Femur (tissue), 1 donor: Measurements from ENCODE around the gene PHACTR2.
"Not testable (repeated sequence)": the region's sequence is repeated elsewhere in the genome, so short reads cannot be mapped to it uniquely, and the experiment has no call there.

ENCODE experiments used
- DNase-seq: peaks from one replicate; pipeline ENCODE4 v3.0.0-alpha.2; 2017

The PHACTR2 gene

GRCh38 chr6:143772116-143773086 is 94.6 kb downstream of the PHACTR2 start:
- DNase-seq = no peak

GRCh38 chr6:143773506-143774150 is 95.9 kb downstream of the PHACTR2 start:
- DNase-seq = no peak

DNA sequence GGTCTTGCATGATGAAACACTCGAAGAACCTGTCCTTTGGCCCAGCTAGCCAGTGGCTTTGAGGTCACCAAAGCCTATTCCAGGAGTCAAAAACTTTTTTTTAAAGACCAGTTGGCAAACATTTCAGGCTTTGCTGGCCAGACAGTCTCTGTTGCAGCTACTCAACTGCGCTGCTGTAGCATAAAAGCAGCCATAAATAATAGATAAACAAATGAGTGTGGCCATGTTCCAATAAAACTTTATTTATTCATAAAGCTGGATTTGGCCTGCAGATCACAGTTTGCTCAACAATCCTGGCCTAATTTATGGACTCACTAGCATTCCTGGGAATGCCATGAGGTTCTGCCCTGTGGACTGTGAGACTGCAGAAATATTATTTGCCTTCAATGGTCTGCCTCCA is 96.6 kb downstream of the PHACTR2 start:
- no peak for DNase-seq

DNA sequence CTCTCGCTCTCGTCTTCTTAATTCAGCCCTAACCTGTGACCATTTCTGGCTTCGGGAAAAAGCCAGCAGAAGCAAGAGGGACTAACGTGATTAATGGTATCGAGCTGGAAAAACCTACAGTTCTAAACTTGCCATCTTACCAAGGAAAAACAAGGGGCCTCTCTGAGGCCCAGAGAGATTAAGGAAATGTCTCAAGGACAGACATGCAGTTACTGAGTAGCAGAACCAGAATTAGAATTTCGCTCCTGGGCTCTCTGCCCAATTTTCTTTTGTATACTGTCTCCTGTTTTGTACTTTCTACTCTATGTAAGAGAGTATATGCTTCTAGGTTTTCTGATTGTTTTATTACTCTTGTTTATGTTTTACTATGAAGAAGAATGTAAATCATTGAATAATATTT is 97.6 kb downstream of the PHACTR2 start:
- no peak for DNase-seq

- DNase-seq = no peak
These were observed 101.2 kb downstream of the PHACTR2 start for GRCh38 chr6:143778926-143779325.

DNA sequence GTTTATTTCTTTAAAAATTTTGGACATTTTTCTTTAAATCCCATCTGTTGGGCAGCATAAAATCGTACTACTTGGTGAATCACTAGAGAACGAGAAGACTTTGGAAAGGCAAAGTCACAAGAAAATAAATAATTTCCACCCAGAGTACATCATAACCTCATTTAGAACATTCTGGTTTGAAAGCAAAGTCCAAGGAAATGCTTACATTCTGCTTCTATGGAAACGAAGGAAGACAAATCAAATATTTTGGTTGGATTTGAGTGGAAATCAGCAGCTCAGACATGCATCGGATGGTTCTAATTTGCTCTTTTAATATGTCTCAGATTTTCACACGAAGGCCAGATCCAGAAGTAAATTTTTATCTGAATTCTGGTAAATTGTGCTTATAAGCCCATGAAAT is 104.7 kb downstream of the PHACTR2 start:
- DNase-seq = no peak

DNA sequence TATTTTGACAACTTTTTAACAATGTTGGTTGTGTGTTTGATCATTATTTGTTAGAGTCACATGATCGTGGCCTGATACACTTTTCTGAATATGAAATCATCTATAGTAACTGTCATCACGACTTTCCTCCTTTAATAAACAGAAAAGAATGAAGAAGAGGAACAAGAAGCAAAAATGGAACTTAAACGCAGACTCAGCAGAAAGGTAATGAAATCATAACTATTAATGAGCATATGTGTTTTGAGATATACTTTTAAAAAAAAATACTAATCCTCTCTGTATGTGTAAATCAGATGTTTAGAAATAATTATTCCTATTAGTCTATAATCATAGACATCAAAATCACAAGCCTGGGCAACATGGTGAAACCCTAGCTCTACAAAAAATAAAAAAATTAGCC is 105.3 kb downstream of the PHACTR2 start:
- DNase-seq = no peak

DNA sequence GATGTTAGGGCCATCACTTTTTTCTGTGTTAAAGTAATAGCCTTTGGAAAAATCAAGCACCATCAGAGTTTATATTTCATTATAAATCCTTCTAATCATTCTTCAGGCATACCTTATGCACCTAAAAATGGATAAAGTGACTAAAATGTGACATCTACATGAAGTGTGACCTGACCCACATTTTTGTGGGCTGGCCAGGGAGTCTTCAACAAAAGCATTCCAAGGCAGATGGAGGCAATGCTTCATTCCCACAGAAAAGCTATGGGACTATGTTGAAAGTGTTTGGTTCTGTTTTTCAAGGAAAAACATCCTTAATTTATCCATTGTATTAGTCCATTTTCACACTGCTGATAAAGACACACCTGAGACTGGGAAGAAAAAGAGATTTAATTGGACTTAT is 106.6 kb downstream of the PHACTR2 start:
- no peak for DNase-seq

- DNase-seq = not testable (repeated sequence)
These were observed 108.6 kb downstream of the PHACTR2 start for GRCh38 chr6:143786371-143786770.

DNA sequence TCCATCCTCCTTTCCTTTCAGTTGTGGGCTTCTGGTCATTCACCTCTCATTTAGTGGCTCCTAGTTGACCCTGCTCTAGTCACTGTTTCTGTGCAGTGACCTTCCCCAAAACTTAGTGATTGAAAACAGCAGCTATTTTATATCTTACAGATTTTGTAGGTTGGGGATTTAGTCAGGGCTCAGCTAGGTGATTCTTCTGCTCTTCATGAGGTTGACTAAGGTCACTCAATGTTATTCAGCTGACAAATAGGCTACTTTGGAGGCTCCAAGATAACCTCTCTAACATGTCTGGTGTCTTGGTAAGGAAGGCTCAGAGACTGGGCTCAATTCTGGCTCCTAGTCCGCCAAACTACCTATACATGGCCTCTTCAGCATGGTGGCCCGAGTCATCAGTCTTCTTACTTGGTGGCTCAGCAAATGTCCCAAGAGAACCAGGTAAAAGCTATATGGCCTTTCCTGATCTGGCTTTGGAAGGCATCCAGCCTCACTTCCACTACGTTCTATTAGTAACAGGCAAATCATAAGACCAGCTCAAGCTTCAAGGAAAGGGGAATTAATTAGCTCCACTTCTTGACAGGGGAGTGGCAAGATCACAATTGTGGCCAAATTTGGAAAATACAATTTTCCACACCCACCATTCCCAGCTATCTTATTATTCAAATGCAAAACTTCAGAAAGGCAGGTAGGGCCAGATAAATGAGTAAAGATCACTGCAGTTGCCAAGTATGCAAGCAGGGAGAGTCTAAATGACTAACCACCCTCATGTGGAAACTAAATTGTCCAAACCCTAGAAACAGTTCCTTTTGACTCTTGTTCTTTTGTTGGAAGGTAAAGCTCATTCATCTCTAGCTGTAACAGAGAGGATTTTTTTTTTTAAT is 114.9 kb downstream of the PHACTR2 start:
- no peak for DNase-seq

- no peak for DNase-seq
These were observed 115.5 kb downstream of the PHACTR2 start for GRCh38 chr6:143793280-143793619.

- DNase-seq = not testable (repeated sequence)
These were observed 118.8 kb downstream of the PHACTR2 start for GRCh38 chr6:143796551-143796950.

DNA sequence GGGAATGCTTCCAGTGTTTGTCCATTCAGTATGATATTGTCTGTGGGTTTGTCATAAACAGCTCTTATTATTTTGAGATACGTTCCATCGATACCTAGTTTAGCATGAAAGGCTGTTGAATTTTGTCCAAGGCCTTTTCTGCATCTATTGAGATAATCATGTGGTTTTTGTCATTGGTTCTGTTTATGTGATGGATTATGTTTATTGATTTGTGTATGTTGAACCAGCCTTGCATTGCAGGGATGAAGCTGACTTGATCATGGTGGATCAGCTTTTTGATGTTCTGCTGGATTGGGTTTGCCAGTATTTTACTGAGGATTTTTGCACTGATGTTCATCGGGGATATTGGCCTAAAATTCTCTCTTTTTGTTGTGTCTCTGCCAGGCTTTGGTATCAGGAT is 120.7 kb downstream of the PHACTR2 start:
- not testable (repeated sequence) for DNase-seq

GRCh38 chr6:143802833-143803565 is 125.2 kb downstream of the PHACTR2 start:
- DNase-seq = no peak

DNA sequence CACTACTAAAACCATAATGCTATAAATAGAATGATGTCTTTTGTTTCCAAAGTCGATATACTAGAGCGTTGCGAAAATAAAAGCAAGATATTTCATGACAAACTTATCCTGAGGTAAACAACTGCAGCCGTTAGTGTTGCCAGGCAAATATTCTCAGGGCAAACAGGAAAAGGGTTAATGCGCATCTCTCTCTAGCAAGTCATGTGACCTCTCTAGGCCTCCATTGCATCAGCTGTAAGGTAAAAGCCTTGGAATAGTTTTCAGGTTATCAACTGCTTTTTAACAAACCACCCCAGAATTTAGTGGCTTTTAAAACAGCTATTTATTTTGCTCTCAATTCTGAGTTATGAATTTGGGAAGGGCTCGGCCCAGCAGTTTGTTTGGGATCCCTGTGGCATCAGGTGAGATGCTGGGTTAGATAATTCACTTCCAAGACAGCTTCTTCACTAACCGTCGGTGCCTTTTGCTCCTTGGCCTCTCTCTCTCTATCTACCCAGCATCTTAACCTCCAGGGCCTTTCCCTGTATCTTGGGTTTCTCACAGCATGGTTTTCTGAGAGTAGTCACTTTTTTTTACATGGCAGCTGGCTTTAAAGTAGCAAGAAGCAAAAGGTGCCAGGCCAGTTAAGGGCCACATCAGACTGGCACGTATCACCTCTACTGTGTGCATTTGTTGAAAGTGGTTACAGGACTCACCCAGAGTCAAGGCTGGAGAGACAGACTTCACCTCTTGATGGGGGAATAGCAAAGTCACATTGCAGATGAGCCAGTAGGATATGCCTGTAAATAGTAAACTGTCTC is 126.2 kb downstream of the PHACTR2 start:
- no peak for DNase-seq

DNA sequence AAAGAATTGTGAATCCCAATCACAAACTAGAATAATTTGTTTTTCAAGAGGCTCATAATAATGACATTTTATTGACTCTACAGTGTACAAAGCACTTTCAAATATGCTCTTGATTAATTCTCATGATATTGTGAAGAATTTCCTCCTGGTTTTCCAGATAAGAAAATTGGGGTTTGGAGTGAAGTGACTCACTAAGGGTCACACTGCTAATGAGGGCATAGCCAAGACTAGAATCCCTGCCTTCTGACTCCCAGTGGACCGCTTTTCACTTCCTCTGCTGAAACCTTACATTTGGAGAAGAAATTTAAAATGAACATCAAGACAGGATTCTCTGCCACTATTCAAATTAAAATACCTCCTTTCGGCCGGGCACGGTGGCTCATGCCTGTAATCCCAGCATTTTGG is 127.1 kb downstream of the PHACTR2 start:
- no peak for DNase-seq

DNA sequence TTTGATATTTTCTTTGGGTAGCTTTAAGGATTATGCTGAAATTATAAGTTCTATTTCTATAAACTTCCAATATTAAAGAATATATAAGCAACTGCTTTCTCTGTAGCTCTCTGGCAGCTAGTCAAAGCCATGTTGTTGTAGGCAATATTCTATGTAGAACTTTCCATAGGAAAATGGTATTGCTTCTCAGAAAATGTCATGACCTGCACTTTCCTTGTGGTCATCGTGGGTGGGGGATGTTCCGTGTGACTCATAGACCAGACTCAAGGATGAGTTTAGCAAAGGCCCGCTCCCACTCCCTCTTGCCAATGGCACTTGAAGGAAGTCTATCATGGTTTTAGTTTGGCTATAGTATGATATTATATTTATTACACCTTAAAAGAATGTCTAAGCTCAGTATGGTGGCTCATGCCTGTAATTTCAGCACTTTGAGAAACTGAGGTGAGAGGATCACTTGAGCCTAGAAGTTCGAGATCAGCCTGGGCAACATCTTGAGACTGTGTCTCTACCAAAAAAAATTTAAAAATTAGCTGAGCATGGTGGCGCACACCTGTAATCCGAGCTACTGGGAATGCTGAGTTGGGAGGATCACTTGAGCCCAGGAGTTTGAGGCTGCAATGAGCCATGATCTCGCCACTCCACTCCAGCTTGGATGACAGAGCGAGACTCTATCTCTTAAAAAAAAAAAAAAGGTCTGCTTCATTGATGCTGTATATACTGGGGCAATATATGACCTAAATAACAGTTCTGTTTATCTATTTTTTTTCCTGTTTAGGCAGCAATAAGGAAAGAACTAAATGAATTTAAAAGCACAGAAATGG is 128.7 kb downstream of the PHACTR2 start:
- peak; percentile 73 for DNase-seq

DNA sequence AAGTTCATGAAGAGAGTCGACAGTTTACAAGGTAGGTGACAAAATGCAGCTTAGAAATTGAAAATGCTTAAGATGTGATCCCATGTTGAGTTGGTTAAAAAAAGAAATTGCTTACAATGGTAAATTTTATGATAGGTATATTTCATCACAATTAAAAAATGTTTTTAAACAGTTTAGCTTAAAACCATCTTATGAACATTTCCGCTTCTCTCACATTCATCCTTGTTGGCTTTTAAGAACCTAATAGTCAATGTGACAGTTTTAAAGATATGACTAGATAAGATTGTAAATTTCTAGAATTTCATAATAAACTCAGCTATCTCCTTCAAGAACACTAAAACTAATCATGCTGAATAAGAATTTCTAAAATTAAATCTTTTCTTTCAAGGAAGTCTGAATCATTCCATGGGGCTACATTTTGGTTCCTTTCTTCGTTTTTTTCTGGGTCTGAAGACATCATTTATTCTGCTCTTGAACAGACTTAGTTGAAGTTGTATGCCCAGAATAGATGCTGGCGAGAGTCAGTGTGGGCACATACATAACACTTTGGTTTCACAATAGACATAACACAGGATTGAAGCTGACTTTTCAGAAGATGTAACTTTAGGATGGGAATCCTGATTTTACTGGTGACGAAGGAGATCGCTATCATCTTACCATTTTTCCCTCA is 129.5 kb downstream of the PHACTR2 start:
- no peak for DNase-seq

DNA sequence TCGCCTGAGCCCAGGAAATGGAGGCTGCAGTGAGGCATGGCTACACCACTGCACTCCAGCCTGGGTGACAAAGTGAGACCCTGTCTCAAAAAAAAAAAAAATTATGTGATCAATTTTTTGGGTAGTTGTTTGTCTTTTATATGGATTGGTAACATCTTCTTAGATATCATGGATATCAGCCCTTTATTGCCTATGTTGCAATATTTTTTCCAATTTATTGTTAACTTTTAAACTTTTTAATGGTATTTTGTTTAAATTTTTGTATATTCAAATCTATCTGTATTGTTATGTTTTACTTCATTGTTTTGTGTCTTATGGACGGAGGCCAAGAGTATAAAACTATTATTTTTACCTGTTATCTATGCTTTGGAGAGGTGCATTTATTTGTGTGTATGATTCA is 133.0 kb downstream of the PHACTR2 start:
- DNase-seq = no peak

- DNase-seq = no peak
These were observed 133.9 kb downstream of the PHACTR2 start for GRCh38 chr6:143811501-143812157.
